ENCODE measurements around the gene NUP210. TPM values are rescaled to one million over a fixed set of nuclear protein-coding genes. Genes with fewer than 3 reads are reported as not detected.

Gene NUP210
- polyA plus RNA-seq, 1 of the 3 experiments (the other 2 are of a cell fraction), result 1.8 TPM

GRCh38 chr3:13268961-13269441, 151.1 kb downstream of the NUP210 start:
- H3K36me3 ChIP-seq (replicated peaks in 1 of 2; ENCODE audit: control insufficient read depth in 1 of 2, insufficient read depth in 2 of 2, low read length in 1 of 2), result no peaks in the 10 kb centered on the region
- H3K4me2 ChIP-seq, result no peak overlapping the region
- H3K79me2 ChIP-seq (ENCODE audit: insufficient read depth), result no peaks in the 10 kb centered on the region
- TF ChIP-seq RCOR1 (IDR thresholded peaks at IDR 0.05; ENCODE audit: low read length), result no peak
- no peak for TF ChIP-seq USF1 (IDR thresholded peaks at IDR 0.05; ENCODE audit: borderline replicate concordance, low read depth)
- no peak for TF ChIP-seq IRF3 (IDR thresholded peaks at IDR 0.05; ENCODE audit: low read depth, low read length)
- no peak for TF ChIP-seq NRF1 (IDR thresholded peaks at IDR 0.05; ENCODE audit: low read depth, low read length)
- no peak for TF ChIP-seq ZBTB33 (IDR thresholded peaks at IDR 0.05; ENCODE audit: borderline replicate concordance, low read depth)
- no peak for TF ChIP-seq SMC3 (IDR thresholded peaks at IDR 0.05; ENCODE audit: low read depth, low read length)
- TF ChIP-seq TCF12 (IDR thresholded peaks at IDR 0.05), result no peak
- TF ChIP-seq RXRA (IDR thresholded peaks at IDR 0.05; ENCODE audit: borderline replicate concordance, low read depth), result no peak
- TF ChIP-seq MAX (IDR thresholded peaks at IDR 0.05; ENCODE audit: low read depth), result no peak
- TF ChIP-seq POLR2AphosphoS5 (IDR thresholded peaks at IDR 0.05; ENCODE audit: low read depth, low read length), result no peak
- no peak for TF ChIP-seq FOSL2 (IDR thresholded peaks at IDR 0.05; ENCODE audit: borderline replicate concordance, low read depth)
- no peak for TF ChIP-seq RFX5 (IDR thresholded peaks at IDR 0.05; ENCODE audit: low read length)
- no peak for TF ChIP-seq GABPA (IDR thresholded peaks at IDR 0.05; ENCODE audit: low read depth)
- no peak for TF ChIP-seq RAD21 (IDR thresholded peaks at IDR 0.05; ENCODE audit: low read length)
- H4K20me1 ChIP-seq (ENCODE audit: insufficient read depth), result no peaks in the 10 kb centered on the region
- POLR2A ChIA-PET, result no interaction called here
- H2AFZ ChIP-seq (ENCODE audit: low read depth), result no peak overlapping the region
- peak; percentile 81 for DNase-seq
- 36% methylated on average over 9 of the region's 11 CpGs for WGBS (ENCODE audit: low lambda C conversion rate)
- peak overlapping the region in 1 of 2 experiments; percentile 13; a peak in 2 of 4 replicates for H3K27ac ChIP-seq (ENCODE audit: low read depth in 2 of 2, low read length in 1 of 2)
- H3K9me2 ChIP-seq, result no peaks in the 10 kb centered on the region
- no peak overlapping the region for H3K9ac ChIP-seq
- H3K27me3 ChIP-seq (ENCODE audit: insufficient read depth), result no peaks in the 10 kb centered on the region
- CTCF ChIA-PET, result interaction anchor here (0.8 to 3.5 kb wide), 4 partner anchors 14 to 227 kb away, joined by 3 to 10 read pairs (median 5); no protein-coding TSS in a partner anchor
- H3K4me3 ChIP-seq (ENCODE audit: low read depth in 2 of 2, low read length in 1 of 2), result no peak overlapping the region
- peaks cover 0 to 20% of the 10 kb centered on the region in 2 experiments; a peak in 1 of 4 replicates for H3K4me1 ChIP-seq (ENCODE audit: control insufficient read depth in 1 of 2, insufficient read depth in 2 of 2, low read depth in 1 of 2, low read length in 1 of 2)
- H3F3A ChIP-seq (replicated peaks; ENCODE audit: insufficient read depth), result no peaks in the 10 kb centered on the region
- no peaks in the 10 kb centered on the region for H3K9me3 ChIP-seq

GRCh38 chr3:13268120-13268519, 152.0 kb downstream of the NUP210 start:
- no peaks in the 10 kb centered on the region for H3K36me3 ChIP-seq (replicated peaks in 1 of 2; ENCODE audit: control insufficient read depth in 1 of 2, insufficient read depth in 2 of 2, low read length in 1 of 2)
- no peaks in the 10 kb centered on the region for H4K20me1 ChIP-seq (ENCODE audit: insufficient read depth)
- H3K27ac ChIP-seq (ENCODE audit: low read depth in 2 of 2, low read length in 1 of 2), result no peak overlapping the region
- H3K4me2 ChIP-seq, result no peak overlapping the region
- POLR2A ChIA-PET, result no interaction called here
- no peak overlapping the region for H3K4me3 ChIP-seq (ENCODE audit: low read depth in 2 of 2, low read length in 1 of 2)
- no peaks in the 10 kb centered on the region for H3K9me2 ChIP-seq
- no peaks in the 10 kb centered on the region for H3K27me3 ChIP-seq (ENCODE audit: insufficient read depth)
- no peak overlapping the region for H2AFZ ChIP-seq (ENCODE audit: low read depth)
- 23% methylated on average over 2 of the region's 2 CpGs for WGBS (ENCODE audit: low lambda C conversion rate)
- H3K9me3 ChIP-seq, result no peaks in the 10 kb centered on the region
- no peaks in the 10 kb centered on the region for H3K79me2 ChIP-seq (ENCODE audit: insufficient read depth)
- no peak for DNase-seq
- no peaks in the 10 kb centered on the region for H3F3A ChIP-seq (replicated peaks; ENCODE audit: insufficient read depth)
- CTCF ChIA-PET, result no interaction called here
- no peak overlapping the region for H3K9ac ChIP-seq
- peaks cover 0 to 26% of the 10 kb centered on the region in 2 experiments; a peak in 1 of 4 replicates for H3K4me1 ChIP-seq (ENCODE audit: control insufficient read depth in 1 of 2, insufficient read depth in 2 of 2, low read depth in 1 of 2, low read length in 1 of 2)
- no peak for TF ChIP-seq RFX5 (IDR thresholded peaks at IDR 0.05; ENCODE audit: low read length)
- no peak for TF ChIP-seq RAD21 (IDR thresholded peaks at IDR 0.05; ENCODE audit: low read length)
- TF ChIP-seq IRF3 (IDR thresholded peaks at IDR 0.05; ENCODE audit: low read depth, low read length), result no peak
- no peak for TF ChIP-seq ELF1 (IDR thresholded peaks at IDR 0.05)
- no peak for TF ChIP-seq FOXM1 (IDR thresholded peaks at IDR 0.05; ENCODE audit: low read depth)
- TF ChIP-seq FOSL2 (IDR thresholded peaks at IDR 0.05; ENCODE audit: borderline replicate concordance, low read depth), result no peak
- no peak for TF ChIP-seq CHD2 (IDR thresholded peaks at IDR 0.05; ENCODE audit: low read length, partially characterized antibody)
- no peak for TF ChIP-seq GATA2 (CRISPR knock-in tag; IDR thresholded peaks at IDR 0.05)
- no peak for TF ChIP-seq ZBTB33 (IDR thresholded peaks at IDR 0.05; ENCODE audit: borderline replicate concordance, low read depth)
- TF ChIP-seq RXRA (IDR thresholded peaks at IDR 0.05; ENCODE audit: borderline replicate concordance, low read depth), result no peak
- no peak for TF ChIP-seq YY1 (IDR thresholded peaks at IDR 0.05; ENCODE audit: low read depth)
- no peak for TF ChIP-seq NFIC (IDR thresholded peaks at IDR 0.05; ENCODE audit: borderline replicate concordance)

All from SK-N-SH (cell line).